HFFc6 (cell line): ENCODE results near the gene NDE1. TPM values are rescaled to one million over a fixed set of nuclear protein-coding genes. Genes with fewer than 3 reads are reported as not detected.

Experiments
- DNase-seq: peaks from one replicate; pipeline ENCODE4 v3.0.0-alpha.2; 2018
- H3K27ac Mint-ChIP-seq: 2 replicates; pipeline ENCODE4 v1.8.0; 2020; ENCODE audit warnings: mild to moderate bottlenecking, mixed read lengths
- H3K27me3 Mint-ChIP-seq: 2 replicates; pipeline ENCODE4 v1.8.0; 2021; ENCODE audit warnings: mild to moderate bottlenecking, moderate library complexity, mixed read lengths; ENCODE audit not compliant: insufficient read depth
- H3K36me3 Mint-ChIP-seq: 2 replicates; pipeline ENCODE4 v1.8.0; 2021; ENCODE audit warnings: low read depth, mixed read lengths
- H3K4me1 Mint-ChIP-seq: 2 replicates; pipeline ENCODE4 v1.8.0; 2020; ENCODE audit warnings: low read depth, mixed read lengths
- H3K4me3 Mint-ChIP-seq: 2 replicates; pipeline ENCODE4 v1.8.0; 2020; ENCODE audit warnings: mild to moderate bottlenecking, moderate library complexity, mixed read lengths
- H3K9me3 Mint-ChIP-seq: 2 replicates; pipeline ENCODE4 v1.8.0; 2020; ENCODE audit warnings: mild to moderate bottlenecking, mixed read lengths
- CTCF ChIP-seq: fragments of 200-600 bp; sonication (generic); IDR thresholded peaks from 2 replicates; pipeline ENCODE4 v1.5.0; 2021; ENCODE audit warnings: antibody characterized with exemption, mild to moderate bottlenecking
- total RNA-seq, 6 experiments: library from RNA; stranded (reverse); fragmentation: NEBNext Ultra II Directional; extraction: Animal tissue kit (Norgen Biotek cat#: 25700); gene quantifications; 2 replicates in 1 of 6; 3 replicates in 5 of 6; pipeline ENCODE4 v1.2.3, GENCODE V29; 2021

NDE1 gene
- total RNA-seq, 6 experiments from 2014 or later = 40.6 to 61.0 (median 58.2) TPM

GRCh38 chr16:15714393-15715172, 64.5 kb downstream of the NDE1 start:
- no peaks in the 10 kb centered on the region for H3K4me1 Mint-ChIP-seq
- no peak for TF ChIP-seq CTCF
- H3K27ac Mint-ChIP-seq = no peak overlapping the region
- no peak overlapping the region for H3K4me3 Mint-ChIP-seq
- DNase-seq = no peak
- peaks cover 5% of the 10 kb centered on the region for H3K27me3 Mint-ChIP-seq
- H3K36me3 Mint-ChIP-seq = no peaks in the 10 kb centered on the region
- H3K9me3 Mint-ChIP-seq = no peaks in the 10 kb centered on the region

GRCh38 chr16:15715221-15715620, 65.2 kb downstream of the NDE1 start:
- peaks cover 5% of the 10 kb centered on the region for H3K27me3 Mint-ChIP-seq
- no peaks in the 10 kb centered on the region for H3K9me3 Mint-ChIP-seq
- H3K27ac Mint-ChIP-seq = no peak overlapping the region
- no peak for DNase-seq
- no peak for TF ChIP-seq CTCF
- H3K4me1 Mint-ChIP-seq = no peaks in the 10 kb centered on the region
- no peak overlapping the region for H3K4me3 Mint-ChIP-seq
- H3K36me3 Mint-ChIP-seq = no peaks in the 10 kb centered on the region

GRCh38 chr16:15716694-15717447, 66.8 kb downstream of the NDE1 start:
- peaks cover 3% of the 10 kb centered on the region for H3K27me3 Mint-ChIP-seq
- no peaks in the 10 kb centered on the region for H3K36me3 Mint-ChIP-seq
- H3K4me1 Mint-ChIP-seq = no peaks in the 10 kb centered on the region
- H3K27ac Mint-ChIP-seq = no peak overlapping the region
- H3K9me3 Mint-ChIP-seq = no peaks in the 10 kb centered on the region
- no peak for TF ChIP-seq CTCF
- DNase-seq = no peak
- H3K4me3 Mint-ChIP-seq = no peak overlapping the region

- no peaks in the 10 kb centered on the region; the same call in 1 of the 2 replicates for H3K27me3 Mint-ChIP-seq
- no peak overlapping the region for H3K27ac Mint-ChIP-seq
- H3K4me1 Mint-ChIP-seq = no peaks in the 10 kb centered on the region
- DNase-seq = no peak
- H3K4me3 Mint-ChIP-seq = no peak overlapping the region
- H3K36me3 Mint-ChIP-seq = peaks cover 19% of the 10 kb centered on the region
- no peak for TF ChIP-seq CTCF
- H3K9me3 Mint-ChIP-seq = no peaks in the 10 kb centered on the region
These were observed 71.0 kb downstream of the NDE1 start for GRCh38 chr16:15721018-15721417.

- DNase-seq = no peak
- no peak overlapping the region for H3K27ac Mint-ChIP-seq
- no peaks in the 10 kb centered on the region for H3K9me3 Mint-ChIP-seq
- no peaks in the 10 kb centered on the region for H3K27me3 Mint-ChIP-seq
- TF ChIP-seq CTCF = no peak
- H3K36me3 Mint-ChIP-seq = peaks cover 21% of the 10 kb centered on the region
- no peaks in the 10 kb centered on the region for H3K4me1 Mint-ChIP-seq
- no peak overlapping the region for H3K4me3 Mint-ChIP-seq
These were observed 73.8 kb downstream of the NDE1 start for GRCh38 chr16:15723808-15724207.
